HepG2 (cell line): ENCODE results near the gene MEPE. TPM values are rescaled to one million over a fixed set of nuclear protein-coding genes. Genes with fewer than 3 reads are reported as not detected.

Source experiments
- ATF1 ChIP-seq: IDR thresholded peaks from 2 replicates; pipeline ENCODE4 v1.6.1; 2016; ENCODE audit warnings: mild to moderate bottlenecking, control low read depth
- DNMT3B ChIP-seq: conservative IDR thresholded peaks from 2 replicates; pipeline ENCODE4 v1.6.1; 2016; ENCODE audit warnings: missing biosample characterization, control low read depth
- ETV5 ChIP-seq: IDR thresholded peaks from 2 replicates; pipeline ENCODE4 v1.6.1; 2018; ENCODE audit warnings: missing biosample characterization, missing genetic modification reagents, inconsistent platforms, borderline replicate concordance
- GTF3A ChIP-seq: sonication (generic); formaldehyde crosslinking; conservative IDR thresholded peaks from 2 replicates; pipeline ENCODE4 v1.4.0; 2020; ENCODE audit warnings: mild to moderate bottlenecking, missing genetic modification reagents
- HMG20A ChIP-seq: IDR thresholded peaks from 2 replicates; pipeline ENCODE4 v1.6.1; 2016; ENCODE audit warnings: borderline replicate concordance
- ISL2 ChIP-seq: sonication (generic); formaldehyde crosslinking; IDR thresholded peaks from 2 replicates; pipeline ENCODE4 v1.5.0; 2020; ENCODE audit warnings: missing genetic modification reagents
- KLF12 ChIP-seq: sonication (generic); formaldehyde crosslinking; IDR thresholded peaks from 2 replicates; pipeline ENCODE4 v1.4.0; 2020; ENCODE audit warnings: missing genetic modification reagents, borderline replicate concordance
- MLLT10 ChIP-seq: sonication (generic); formaldehyde crosslinking; IDR thresholded peaks from 2 replicates; pipeline ENCODE4 v1.4.0; 2020; ENCODE audit warnings: missing genetic modification reagents
- NCOA5 ChIP-seq: sonication (generic); formaldehyde crosslinking; IDR thresholded peaks from 2 replicates; pipeline ENCODE4 v1.4.0; 2020; ENCODE audit warnings: missing genetic modification reagents
- NFE2 ChIP-seq: sonication (generic); formaldehyde crosslinking; IDR thresholded peaks from 2 replicates; pipeline ENCODE4 v1.4.0; 2020; ENCODE audit warnings: missing genetic modification reagents
- NR3C1 ChIP-seq: sonication (generic); formaldehyde crosslinking; IDR thresholded peaks from 2 replicates; pipeline ENCODE4 v1.4.0; 2020; ENCODE audit warnings: missing genetic modification reagents
- REPIN1 ChIP-seq: sonication (generic); formaldehyde crosslinking; IDR thresholded peaks from 2 replicates; pipeline ENCODE4 v1.8.0; 2022; ENCODE audit warnings: missing genetic modification reagents, low read depth, mild to moderate bottlenecking, borderline replicate concordance
- SAP130 ChIP-seq: IDR thresholded peaks from 2 replicates; pipeline ENCODE4 v1.6.1; 2016; ENCODE audit warnings: low read depth
- SMAD3 ChIP-seq: sonication (generic); formaldehyde crosslinking; IDR thresholded peaks from 2 replicates; pipeline ENCODE4 v1.4.0; 2020; ENCODE audit warnings: missing genetic modification reagents
- SPEN ChIP-seq: sonication (generic); formaldehyde crosslinking; IDR thresholded peaks from 2 replicates; pipeline ENCODE4 v1.5.1; 2020; ENCODE audit warnings: low read depth, mild to moderate bottlenecking, missing genetic modification reagents
- ZFP36 ChIP-seq: fragments of 150-350 bp; IDR thresholded peaks from 2 replicates; pipeline ENCODE4 v1.6.1; 2018; ENCODE audit warnings: borderline replicate concordance, low read length, low read depth; ENCODE audit not compliant: partially characterized antibody
- ZFP91 ChIP-seq: sonication (generic); formaldehyde crosslinking; IDR thresholded peaks from 2 replicates; pipeline ENCODE4 v1.9.0; 2022; ENCODE audit warnings: missing genetic modification reagents, mild to moderate bottlenecking, borderline replicate concordance
- ZGPAT ChIP-seq: IDR thresholded peaks from 2 replicates; pipeline ENCODE4 v1.6.1; 2016; ENCODE audit warnings: mild to moderate bottlenecking
- ZNF274 ChIP-seq: sonication (generic); formaldehyde crosslinking; IDR thresholded peaks from 2 replicates; pipeline ENCODE4 v1.5.1; 2020; ENCODE audit warnings: mild to moderate bottlenecking, missing genetic modification reagents
- ZNF30 ChIP-seq: sonication (generic); formaldehyde crosslinking; IDR thresholded peaks from 2 replicates; pipeline ENCODE4 v1.5.0; 2020; ENCODE audit warnings: mild to moderate bottlenecking, missing genetic modification reagents
- ZNF367 ChIP-seq: sonication (generic); formaldehyde crosslinking; IDR thresholded peaks from 2 replicates; pipeline ENCODE4 v1.4.0; 2020; ENCODE audit warnings: missing genetic modification reagents, borderline replicate concordance
- ZNF414 ChIP-seq: sonication (generic); formaldehyde crosslinking; IDR thresholded peaks from 2 replicates; pipeline ENCODE4 v1.5.0; 2020; ENCODE audit warnings: missing genetic modification reagents
- ZNF431 ChIP-seq: sonication (generic); formaldehyde crosslinking; IDR thresholded peaks from 2 replicates; pipeline ENCODE4 v1.9.0; 2022; ENCODE audit warnings: missing genetic modification reagents, low read depth, mild to moderate bottlenecking, borderline replicate concordance
- ZNF460 ChIP-seq: sonication (generic); formaldehyde crosslinking; IDR thresholded peaks from 2 replicates; pipeline ENCODE4 v1.5.1; 2020; ENCODE audit warnings: missing genetic modification reagents, mild to moderate bottlenecking, borderline replicate concordance
- ZNF484 ChIP-seq: sonication (generic); formaldehyde crosslinking; IDR thresholded peaks from 2 replicates; pipeline ENCODE4 v1.5.1; 2020; ENCODE audit warnings: mild to moderate bottlenecking, low read depth, missing genetic modification reagents, borderline replicate concordance
- ZNF530 ChIP-seq: sonication (generic); formaldehyde crosslinking; IDR thresholded peaks from 2 replicates; pipeline ENCODE4 v1.5.0; 2020; ENCODE audit warnings: low read depth, mild to moderate bottlenecking, missing genetic modification reagents
- ZNF670 ChIP-seq: sonication (generic); formaldehyde crosslinking; IDR thresholded peaks from 2 replicates; pipeline ENCODE4 v1.8.0; 2022; ENCODE audit warnings: mild to moderate bottlenecking, missing genetic modification reagents, borderline replicate concordance
- polyA plus RNA-seq, 8 experiments: library from polyadenylated mRNA; depleted of rRNA in 3 of 8; stranded (reverse) in 7 of 8; unstranded in 1 of 8; fragments of >200 nt; fragmentation: Illumina TruSeq in 4 of 8; extraction: Trizol in 4 of 8; gene quantifications; 2 replicates each; pipeline versions ENCODE4 v1.2.1 to v1.2.3, GENCODE V29; 2011 to 2016; ENCODE audit warnings: low read depth in 4 of 8, missing spikeins in 1 of 8, mixed read lengths in 1 of 8; ENCODE audit not compliant: insufficient read depth in 1 of 8
- total RNA-seq, 5 experiments: library from RNA; depleted of rRNA; stranded (reverse); fragments of >200 nt; fragmentation: Illumina TruSeq; extraction: Trizol; gene quantifications; 2 replicates each; pipeline ENCODE4 v1.2.3, GENCODE V29; 2016; ENCODE audit warnings: low read depth in 1 of 5
- TF ChIP-seq, protein P1 (sequence below): sonication (generic); formaldehyde crosslinking; IDR thresholded peaks from 2 replicates; pipeline ENCODE4 v1.4.0; 2020; ENCODE audit warnings: missing genetic modification reagents
- TF ChIP-seq, protein P2 (sequence below): IDR thresholded peaks from 2 replicates; pipeline ENCODE4 v1.6.1; 2012; ENCODE audit warnings: inconsistent platforms

Gene MEPE
- total and polyA plus RNA-seq, 2 of the 13 experiments (the other 11 are each of a cell fraction or from before 2014, with no cell fraction given), result 0.04 TPM; not detected in 1

DNA sequence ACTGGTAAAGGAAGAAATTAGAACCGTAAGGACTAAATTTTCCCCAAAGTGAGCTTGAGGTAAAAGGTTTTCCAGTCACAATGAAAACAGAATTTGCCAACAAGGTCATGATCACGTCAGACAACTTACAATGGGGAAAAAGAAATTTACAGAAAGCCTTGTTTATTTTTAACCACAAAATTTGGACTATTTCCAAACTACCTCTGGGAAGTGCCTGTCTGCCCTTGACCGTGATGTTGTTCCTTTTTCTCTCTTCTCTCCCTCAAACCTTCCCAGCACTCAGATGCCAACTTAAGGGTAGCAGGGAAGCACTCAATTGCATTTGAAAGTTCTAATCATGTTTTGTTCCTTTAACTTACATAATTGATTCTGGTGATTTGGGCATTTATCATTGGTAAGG lies 32.5 kb downstream of the MEPE start (continued):
- TF ChIP-seq DNMT3B (CRISPR knock-in tag), result no peak
- TF ChIP-seq ZNF30 (CRISPR knock-in tag), result no peak
- TF ChIP-seq ZNF274, result no peak
- TF ChIP-seq ZNF670 (CRISPR knock-in tag), result no peak
- no peak for TF ChIP-seq KLF12
- no peak for TF ChIP-seq MLLT10 (CRISPR knock-in tag)
- peak; percentile 47 for TF ChIP-seq SAP130 (CRISPR knock-in tag)
- TF ChIP-seq, protein P1, sequence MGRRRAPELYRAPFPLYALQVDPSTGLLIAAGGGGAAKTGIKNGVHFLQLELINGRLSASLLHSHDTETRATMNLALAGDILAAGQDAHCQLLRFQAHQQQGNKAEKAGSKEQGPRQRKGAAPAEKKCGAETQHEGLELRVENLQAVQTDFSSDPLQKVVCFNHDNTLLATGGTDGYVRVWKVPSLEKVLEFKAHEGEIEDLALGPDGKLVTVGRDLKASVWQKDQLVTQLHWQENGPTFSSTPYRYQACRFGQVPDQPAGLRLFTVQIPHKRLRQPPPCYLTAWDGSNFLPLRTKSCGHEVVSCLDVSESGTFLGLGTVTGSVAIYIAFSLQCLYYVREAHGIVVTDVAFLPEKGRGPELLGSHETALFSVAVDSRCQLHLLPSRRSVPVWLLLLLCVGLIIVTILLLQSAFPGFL (CRISPR knock-in tag), result no peak
- TF ChIP-seq GTF3A, result no peak
- no peak for TF ChIP-seq ZNF414 (CRISPR knock-in tag)
- TF ChIP-seq ETV5, result no peak
- no peak for TF ChIP-seq ATF1 (CRISPR knock-in tag)
- TF ChIP-seq ZNF367 (CRISPR knock-in tag), result no peak
- no peak for TF ChIP-seq ZFP36
- peak; percentile 31; the same call in 1 of the 2 replicates for TF ChIP-seq ISL2 (CRISPR knock-in tag)
- peak; percentile 78 for TF ChIP-seq SMAD3 (CRISPR knock-in tag)
- no peak for TF ChIP-seq ZNF530
- TF ChIP-seq HMG20A, result peak; percentile 75; the same call in 1 of the 2 replicates
- no peak for TF ChIP-seq NCOA5
- no peak for TF ChIP-seq ZFP91 (CRISPR knock-in tag)
- no peak; the same call in 1 of the 2 replicates for TF ChIP-seq ZGPAT (CRISPR knock-in tag)
- TF ChIP-seq SPEN (CRISPR knock-in tag), result no peak
- TF ChIP-seq NR3C1 (CRISPR knock-in tag), result no peak
- TF ChIP-seq ZNF431 (CRISPR knock-in tag), result no peak
- no peak for TF ChIP-seq REPIN1 (CRISPR knock-in tag)
- TF ChIP-seq ZNF460 (CRISPR knock-in tag), result no peak
- TF ChIP-seq, protein P2, sequence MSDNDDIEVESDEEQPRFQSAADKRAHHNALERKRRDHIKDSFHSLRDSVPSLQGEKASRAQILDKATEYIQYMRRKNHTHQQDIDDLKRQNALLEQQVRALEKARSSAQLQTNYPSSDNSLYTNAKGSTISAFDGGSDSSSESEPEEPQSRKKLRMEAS, result no peak
- no peak for TF ChIP-seq ZNF484 (CRISPR knock-in tag)
- no peak for TF ChIP-seq NFE2 (CRISPR knock-in tag)
